CD14-positive monocyte (primary cell): ENCODE measurements around the gene SERTAD2. TPM values are rescaled to one million over a fixed set of nuclear protein-coding genes. Genes with fewer than 3 reads are reported as not detected.
A peak's percentile ranks its signal among the peaks of the same experiment; 100 is the strongest.

Experiments used
- DNase-seq, 3 donors: peaks; one replicate each; pipeline ENCODE4 v3.0.0-alpha.2; 2011 to 2022
- H2AFZ ChIP-seq: 2 replicates; pipeline ENCODE4 v1.6.0; 2012; ENCODE audit warnings: mild to moderate bottlenecking, low read depth, low read length, inconsistent platforms; ENCODE audit not compliant: insufficient read depth, poor library complexity, severe bottlenecking
- H3K27ac ChIP-seq, 2 donors: 1 replicate in 1 of 2; 2 replicates in 1 of 2; pipeline ENCODE4 v1.5.1; 2012 to 2013; ENCODE audit warnings: low read length in 2 of 2, control low read depth in 1 of 2, inconsistent platforms in 1 of 2, low read depth in 1 of 2, mild to moderate bottlenecking in 1 of 2
- H3K27me3 ChIP-seq, 2 donors: one replicate each; pipeline versions ENCODE4 v1.6.0 to v1.6.1; 2011 to 2013; ENCODE audit warnings: low read length in 2 of 2; ENCODE audit not compliant: control insufficient read depth in 2 of 2, insufficient read depth in 2 of 2
- H3K36me3 ChIP-seq, 2 donors: replicated peaks in 1 of 2; 1 replicate in 1 of 2; 2 replicates in 1 of 2; pipeline versions ENCODE4 v1.5.1 to v1.6.1; 2012 to 2013; ENCODE audit warnings: low read length in 2 of 2, control low read depth in 1 of 2, inconsistent platforms in 1 of 2, mild to moderate bottlenecking in 1 of 2; ENCODE audit not compliant: insufficient read depth in 2 of 2, control insufficient read depth in 1 of 2
- H3K4me1 ChIP-seq, 2 donors: 1 replicate in 1 of 2; 2 replicates in 1 of 2; pipeline versions ENCODE4 v1.5.1 to v1.6.1; 2012 to 2013; ENCODE audit warnings: low read length in 2 of 2, control low read depth in 1 of 2, inconsistent platforms in 1 of 2, mild to moderate bottlenecking in 1 of 2, moderate library complexity in 1 of 2; ENCODE audit not compliant: insufficient read depth in 2 of 2, control insufficient read depth in 1 of 2
- H3K4me2 ChIP-seq: replicated peaks from 2 replicates; pipeline ENCODE3; 2012; ENCODE audit warnings: low read length, moderate library complexity, mild to moderate bottlenecking; ENCODE audit not compliant: poor library complexity, severe bottlenecking; ENCODE audit errors: extremely low read depth
- H3K4me3 ChIP-seq, 3 experiments: fragments of 200-600 bp in 1 of 3; sonication (generic) in 1 of 3; replicated peaks in 1 of 3; 1 replicate in 2 of 3; 2 replicates in 1 of 3; pipeline ENCODE4 v1.5.1; 2011 to 2013; ENCODE audit warnings: low read length in 3 of 3, mild to moderate bottlenecking in 3 of 3, control low read depth in 2 of 3, low read depth in 2 of 3, inconsistent platforms in 1 of 3, moderate library complexity in 1 of 3
- H3K79me2 ChIP-seq: 2 replicates; pipeline ENCODE4 v1.6.0; 2012; ENCODE audit warnings: mild to moderate bottlenecking, control low read depth, inconsistent platforms, low read length, moderate library complexity; ENCODE audit not compliant: insufficient read depth
- H3K9ac ChIP-seq: 2 replicates; pipeline ENCODE4 v1.6.0; 2017; ENCODE audit warnings: low read length, mild to moderate bottlenecking; ENCODE audit not compliant: insufficient read depth, poor library complexity, severe bottlenecking
- H3K9me3 ChIP-seq, 2 donors: replicated peaks in 1 of 2; 1 replicate in 1 of 2; 2 replicates in 1 of 2; pipeline versions ENCODE4 v1.5.1 to v1.6.1; 2012 to 2013; ENCODE audit warnings: low read length in 2 of 2, control low read depth in 1 of 2; ENCODE audit not compliant: control insufficient read depth in 1 of 2, insufficient read depth in 1 of 2
- H4K20me1 ChIP-seq: 2 replicates; pipeline ENCODE4 v1.6.0; 2012; ENCODE audit warnings: mild to moderate bottlenecking, low read length, control low read depth, moderate library complexity; ENCODE audit not compliant: insufficient read depth
- H3K27ac Mint-ChIP-seq, 7 donors: one replicate each; pipeline ENCODE4 v1.8.0; 2020; ENCODE audit warnings: mild to moderate bottlenecking in 7 of 7, mixed read lengths in 7 of 7, moderate library complexity in 6 of 7, inconsistent platforms in 2 of 7
- H3K27me3 Mint-ChIP-seq, 3 donors: one replicate each; pipeline ENCODE4 v1.8.0; 2021 to 2022; ENCODE audit warnings: low read depth in 3 of 3, mild to moderate bottlenecking in 3 of 3, mixed read lengths in 3 of 3, moderate library complexity in 3 of 3, inconsistent platforms in 1 of 3
- H3K36me3 Mint-ChIP-seq, 2 donors: one replicate each; pipeline ENCODE4 v1.8.0; 2020; ENCODE audit warnings: mixed read lengths in 2 of 2, inconsistent platforms in 1 of 2, mild to moderate bottlenecking in 1 of 2
- H3K4me1 Mint-ChIP-seq: one replicate; pipeline ENCODE4 v1.8.0; 2020; ENCODE audit warnings: mild to moderate bottlenecking, mixed read lengths
- H3K4me3 Mint-ChIP-seq, 2 donors: one replicate each; pipeline ENCODE4 v1.8.0; 2020; ENCODE audit warnings: mild to moderate bottlenecking in 2 of 2, mixed read lengths in 2 of 2, moderate library complexity in 1 of 2
- H3K9me3 Mint-ChIP-seq, 7 donors: one replicate each; pipeline ENCODE4 v1.8.0; 2020 to 2022; ENCODE audit warnings: mixed read lengths in 7 of 7, mild to moderate bottlenecking in 6 of 7, moderate library complexity in 6 of 7, inconsistent platforms in 2 of 7
- WGBS: methylation state at CpG from one replicate; pipeline ENCODE4 v1.1.5; 2013; ENCODE audit warnings: missing lambda C conversion rate; ENCODE audit not compliant: insufficient coverage; 5-methylcytosine and 5-hydroxymethylcytosine counted together
- intact Hi-C, 2 donors: fragments of 100-400 bp; cut with micrococcal nuclease; formaldehyde crosslinking; loops; one replicate each; pipeline versions ENCODE4 v1.15.0 to v1.15.1; 2023
- polyA plus RNA-seq, 3 donors: library from polyadenylated mRNA; depleted of rRNA in 1 of 3; unstranded in 2 of 3; stranded (reverse) in 1 of 3; fragments of 300-500 nt in 2 of 3; fragments of >200 nt in 1 of 3; fragmentation: Illumina TruSeq in 2 of 3; gene quantifications; 1 replicate in 2 of 3; 2 replicates in 1 of 3; pipeline ENCODE4 v1.2.3, GENCODE V29; 2012 to 2021
- TF ChIP-seq, protein P1 (sequence below): fragments of 200-600 bp; IDR thresholded peaks from one replicate; pipeline ENCODE4 v1.8.0; 2022; ENCODE audit warnings: antibody characterized with exemption, mild to moderate bottlenecking

Gene SERTAD2
- polyA plus RNA-seq, 3 donors = 8.5 to 68.7 (median 8.8) TPM

DNA sequence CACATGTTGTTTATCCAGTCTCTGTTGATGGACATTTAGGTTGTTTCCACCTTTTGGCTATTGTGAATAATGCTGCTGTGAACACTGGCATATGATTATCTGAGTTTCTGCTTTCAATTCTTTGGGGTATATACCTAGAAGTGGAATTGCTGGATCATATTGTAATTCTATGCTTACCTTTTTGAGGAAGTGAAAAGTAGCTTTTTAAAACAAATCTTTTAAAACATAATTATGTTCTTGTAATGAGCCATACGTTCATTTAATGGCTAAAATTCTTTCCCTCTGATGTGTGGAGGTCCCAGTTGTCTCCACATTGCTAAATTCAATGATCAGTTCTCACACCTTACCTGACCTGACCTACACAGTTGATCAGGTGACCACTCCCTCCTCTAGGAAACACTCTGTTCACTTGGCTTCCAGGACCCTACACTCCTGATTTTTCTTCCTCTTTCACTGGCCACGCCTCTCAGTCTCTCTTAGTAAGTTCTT is 27.8 kb upstream of the SERTAD2 start:
- 0% methylated on average over 1 of the region's 2 CpGs for WGBS
- Mint-ChIP-seq H3K9me3 (no peaks in the 10 kb centered on the region), H3K27me3 (peaks cover 0 to 3% (median 0%) of the 10 kb centered on the region in 3 donors), H3K4me1 (peaks cover 61% of the 10 kb centered on the region), H3K27ac (peak overlapping the region in 6 of 7 donors; percentile 24 to 91 (median 83)), H3K36me3 (peaks cover 0 to 3% of the 10 kb centered on the region in 2 donors), H3K4me3 (peak overlapping the region; percentile 39 to 50)
- DNase-seq = peak in 2 of 3 donors; percentile 25 to 48
- Histone ChIP-seq H4K20me1 (no peaks in the 10 kb centered on the region), H3K27ac (peak overlapping the region in 1 of 2 donors; percentile 38), H3K4me1 (peaks cover 45 to 46% of the 10 kb centered on the region in 2 donors), H3K9me3 (no peaks in the 10 kb centered on the region), H2AFZ (no peak overlapping the region), H3K9ac (no peak overlapping the region), H3K4me3 (no peak overlapping the region), H3K27me3 (no peaks in the 10 kb centered on the region), H3K36me3 (no peaks in the 10 kb centered on the region), H3K79me2 (peaks cover 5% of the 10 kb centered on the region), H3K4me2 (peak overlapping the region; percentile 0)
- TF ChIP-seq, protein P1, sequence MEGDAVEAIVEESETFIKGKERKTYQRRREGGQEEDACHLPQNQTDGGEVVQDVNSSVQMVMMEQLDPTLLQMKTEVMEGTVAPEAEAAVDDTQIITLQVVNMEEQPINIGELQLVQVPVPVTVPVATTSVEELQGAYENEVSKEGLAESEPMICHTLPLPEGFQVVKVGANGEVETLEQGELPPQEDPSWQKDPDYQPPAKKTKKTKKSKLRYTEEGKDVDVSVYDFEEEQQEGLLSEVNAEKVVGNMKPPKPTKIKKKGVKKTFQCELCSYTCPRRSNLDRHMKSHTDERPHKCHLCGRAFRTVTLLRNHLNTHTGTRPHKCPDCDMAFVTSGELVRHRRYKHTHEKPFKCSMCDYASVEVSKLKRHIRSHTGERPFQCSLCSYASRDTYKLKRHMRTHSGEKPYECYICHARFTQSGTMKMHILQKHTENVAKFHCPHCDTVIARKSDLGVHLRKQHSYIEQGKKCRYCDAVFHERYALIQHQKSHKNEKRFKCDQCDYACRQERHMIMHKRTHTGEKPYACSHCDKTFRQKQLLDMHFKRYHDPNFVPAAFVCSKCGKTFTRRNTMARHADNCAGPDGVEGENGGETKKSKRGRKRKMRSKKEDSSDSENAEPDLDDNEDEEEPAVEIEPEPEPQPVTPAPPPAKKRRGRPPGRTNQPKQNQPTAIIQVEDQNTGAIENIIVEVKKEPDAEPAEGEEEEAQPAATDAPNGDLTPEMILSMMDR = no peak
- intact Hi-C loops = no loop called here

DNA sequence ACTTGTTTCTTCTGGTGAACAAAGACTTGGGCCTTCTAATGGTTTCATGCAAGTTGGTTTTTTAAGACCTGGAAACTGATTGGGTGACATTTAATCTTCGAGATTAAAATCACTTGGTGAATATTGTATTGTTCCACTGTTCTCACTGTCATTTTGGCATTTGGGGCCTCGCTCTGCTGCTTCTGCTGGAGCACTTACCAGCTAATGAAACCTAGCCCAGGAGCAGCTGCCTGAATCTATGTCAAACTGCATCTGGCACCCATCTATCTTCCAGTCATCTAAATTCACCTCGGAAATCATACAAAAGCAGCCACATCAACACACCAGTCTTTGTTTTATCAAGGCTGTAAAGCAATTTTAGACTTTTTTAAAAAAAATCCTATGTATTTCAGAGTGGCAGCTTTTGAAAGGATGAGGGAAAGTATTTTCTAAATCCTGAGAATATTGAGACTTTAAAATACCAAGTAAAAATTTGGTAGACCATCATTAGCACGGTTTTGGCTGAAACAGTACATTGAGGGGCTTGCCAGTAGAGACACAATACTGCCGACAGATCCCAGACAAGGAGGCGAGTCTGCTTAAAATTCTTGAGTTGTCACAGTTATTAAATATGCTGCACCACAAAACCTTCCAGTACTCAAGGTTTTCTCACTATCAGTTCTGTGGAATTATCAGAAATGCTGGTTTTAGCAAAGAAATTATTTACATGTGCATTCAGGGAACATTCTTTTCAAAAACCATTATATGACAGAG is 26.1 kb upstream of the SERTAD2 start:
- Histone ChIP-seq H3K4me2 (no peak overlapping the region), H3K27me3 (no peaks in the 10 kb centered on the region), H3K4me3 (no peak overlapping the region), H3K36me3 (no peaks in the 10 kb centered on the region), H3K4me1 (peaks cover 29 to 31% of the 10 kb centered on the region in 2 donors), H3K79me2 (peaks cover 5% of the 10 kb centered on the region), H3K27ac (peak overlapping the region in 1 of 2 donors; percentile 45), H4K20me1 (no peaks in the 10 kb centered on the region), H3K9ac (no peak overlapping the region), H2AFZ (no peak overlapping the region), H3K9me3 (no peaks in the 10 kb centered on the region)
- peaks cover 0 to 7% of the 10 kb centered on the region in 2 donors for H3K36me3 Mint-ChIP-seq
- peaks cover 0 to 3% (median 0%) of the 10 kb centered on the region in 3 donors for H3K27me3 Mint-ChIP-seq
- 92% methylated on average over 4 of the region's 6 CpGs for WGBS
- no peak overlapping the region for H3K4me3 Mint-ChIP-seq
- peaks cover 46% of the 10 kb centered on the region for H3K4me1 Mint-ChIP-seq
- no peak for DNase-seq
- peak overlapping the region in 2 of 7 donors; percentile 36 to 53 for H3K27ac Mint-ChIP-seq
- intact Hi-C loops = no loop called here
- TF ChIP-seq, protein P1 = no peak
- no peaks in the 10 kb centered on the region for H3K9me3 Mint-ChIP-seq
